Measurements from ENCODE around the gene OR56A5. TPM values are rescaled to one million over a fixed set of nuclear protein-coding genes. Genes with fewer than 3 reads are reported as not detected.

The OR56A5 gene
- total RNA-seq, 1 donor from 2014 or later: not detected

DNA sequence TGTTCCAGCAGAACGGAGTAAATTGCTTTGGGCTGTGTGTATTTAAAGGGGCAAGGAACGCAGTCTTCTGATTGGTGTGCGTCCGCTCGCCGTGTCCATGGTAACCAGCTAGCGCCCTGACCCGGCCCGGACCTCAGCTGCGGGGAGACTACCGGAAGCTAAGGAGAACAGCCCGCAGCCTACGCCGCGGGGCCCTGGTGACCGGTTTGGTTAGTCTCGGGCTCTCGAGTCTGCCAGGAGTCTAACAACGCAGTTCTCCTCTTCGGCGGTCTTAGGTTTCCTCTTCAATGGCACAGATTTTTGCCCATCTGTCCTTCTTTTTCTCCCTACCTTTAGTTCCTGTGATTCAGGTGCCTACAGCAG, 29.7 kb downstream of the OR56A5 start:
- DNase-seq (ENCODE audit: low spot score) (no peak), ATAC-seq (no peak)
- intact Hi-C loops (cut with DNase I): no loop called here

DNA sequence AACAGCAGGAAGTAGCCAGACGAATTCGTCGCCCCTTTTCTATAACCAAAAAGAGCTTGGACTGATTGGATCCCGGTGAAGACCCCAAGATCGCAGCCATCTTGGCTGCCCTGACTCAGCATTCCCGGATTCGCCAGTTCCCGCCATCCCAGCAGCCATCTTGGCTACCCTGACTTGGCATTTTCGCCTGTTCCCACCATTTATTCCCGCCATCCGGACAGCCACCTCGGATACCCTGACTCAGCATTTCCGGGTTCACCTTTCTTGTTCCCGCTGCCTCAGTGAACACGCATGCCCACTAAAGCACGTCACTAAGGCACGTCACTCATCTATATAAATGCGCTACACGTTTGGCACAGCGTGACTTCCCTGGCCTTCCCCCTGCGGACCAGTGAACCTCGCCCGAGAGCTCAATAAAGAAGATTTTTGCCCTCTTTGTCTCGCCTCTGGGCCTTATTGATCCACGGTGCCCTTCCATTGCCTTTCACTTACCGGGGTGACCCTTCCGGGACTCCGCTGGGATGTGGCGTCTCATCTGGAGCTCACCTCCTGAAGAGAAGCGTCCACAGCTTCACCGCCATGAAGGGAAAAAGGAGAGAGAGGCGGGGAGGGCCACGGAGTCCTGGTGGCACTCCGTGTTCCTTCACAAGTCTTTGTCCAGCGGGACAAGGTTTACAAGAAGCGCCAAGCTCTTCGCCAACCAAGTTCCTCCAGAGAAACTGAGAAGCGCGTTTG, 30.3 kb downstream of the OR56A5 start:
- ATAC-seq (no peak), DNase-seq (ENCODE audit: low spot score) (no peak)
- intact Hi-C loops (cut with DNase I): no loop called here

DNA sequence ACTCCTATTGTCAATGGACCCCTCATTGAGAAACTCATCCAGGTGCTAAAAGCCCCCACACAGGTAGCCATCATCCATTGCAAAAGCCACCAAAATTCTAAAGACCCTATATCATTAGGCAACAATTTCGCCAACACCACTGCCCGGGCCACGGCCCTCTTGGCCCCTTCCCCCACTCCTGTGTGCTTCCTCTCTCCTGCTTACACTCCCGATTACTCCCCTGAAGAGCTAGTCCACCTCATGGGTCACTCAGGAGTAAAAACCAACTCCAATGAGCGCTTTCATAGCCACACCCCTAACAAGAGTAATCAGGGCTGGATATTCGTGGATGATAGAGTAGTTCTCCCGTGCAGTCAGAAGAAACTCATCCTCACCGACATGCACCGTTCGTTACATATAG, 35.2 kb downstream of the OR56A5 start:
- ATAC-seq (no peak), DNase-seq (ENCODE audit: low spot score) (no peak)
- intact Hi-C loops (cut with DNase I): no loop called here

DNA sequence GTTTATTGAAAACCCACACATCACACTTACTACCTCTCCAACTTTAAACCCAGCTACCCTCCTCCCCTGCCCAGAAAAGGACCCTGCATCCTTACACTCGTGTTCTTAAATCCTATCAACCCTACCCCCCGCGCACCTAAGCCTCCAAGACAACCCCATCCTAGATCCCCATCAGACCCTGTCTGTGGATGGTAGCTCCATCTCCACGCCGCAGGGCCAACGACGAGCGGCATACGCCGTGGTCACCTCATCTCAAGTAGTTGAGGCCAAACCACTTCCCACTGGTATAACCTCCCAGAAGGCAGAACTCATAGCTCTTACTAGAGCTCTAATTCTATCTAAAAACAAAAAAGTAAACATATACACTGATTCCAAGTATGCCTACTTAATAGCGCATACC, 35.6 kb downstream of the OR56A5 start:
- DNase-seq (ENCODE audit: low spot score) (no peak), ATAC-seq (no peak)
- intact Hi-C loops (cut with DNase I): no loop called here

DNA sequence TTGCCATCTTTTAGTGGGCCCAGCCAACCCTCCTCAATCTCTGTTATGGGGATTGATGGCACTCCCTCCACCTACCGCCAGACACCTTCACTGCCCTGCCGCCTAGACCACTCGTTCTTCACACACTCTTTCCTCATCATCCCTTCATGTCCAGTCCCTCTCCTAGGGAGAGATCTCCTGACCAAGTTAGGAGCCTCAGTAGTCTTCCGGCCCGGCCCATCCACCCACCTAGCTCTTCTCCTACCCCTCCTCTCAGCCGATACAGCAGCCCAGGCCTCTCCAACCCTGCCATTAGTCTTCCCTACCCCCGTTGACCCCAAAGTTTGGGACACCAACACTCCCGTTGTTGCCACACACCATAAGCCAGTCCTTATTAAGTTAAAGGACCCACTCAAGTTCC, 37.2 kb downstream of the OR56A5 start:
- intact Hi-C loops (cut with DNase I): no loop called here
- no peak for ATAC-seq
- no peak for DNase-seq (ENCODE audit: low spot score)

DNA sequence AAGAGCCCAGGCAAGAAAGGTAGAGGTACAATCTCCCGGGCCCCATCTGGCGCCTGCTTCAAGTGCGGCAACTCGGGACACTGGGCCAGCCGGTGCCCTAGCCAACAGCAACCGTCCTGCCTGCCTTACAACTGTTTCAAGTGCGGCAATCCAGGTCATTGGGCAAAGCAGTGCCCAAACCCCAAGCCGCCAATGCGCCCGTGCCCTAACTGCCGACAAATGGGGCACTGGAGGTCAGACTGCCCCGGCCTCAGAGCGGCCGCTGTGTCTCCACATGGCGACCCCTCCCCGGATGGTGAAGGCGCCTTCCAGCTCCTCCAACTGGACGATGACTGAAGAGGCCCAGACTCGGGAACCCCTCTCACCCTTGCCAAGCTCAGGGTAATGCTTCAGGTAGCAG, 37.7 kb downstream of the OR56A5 start:
- intact Hi-C loops (cut with DNase I): no loop called here
- no peak for DNase-seq (ENCODE audit: low spot score)
- ATAC-seq: no peak

DNA sequence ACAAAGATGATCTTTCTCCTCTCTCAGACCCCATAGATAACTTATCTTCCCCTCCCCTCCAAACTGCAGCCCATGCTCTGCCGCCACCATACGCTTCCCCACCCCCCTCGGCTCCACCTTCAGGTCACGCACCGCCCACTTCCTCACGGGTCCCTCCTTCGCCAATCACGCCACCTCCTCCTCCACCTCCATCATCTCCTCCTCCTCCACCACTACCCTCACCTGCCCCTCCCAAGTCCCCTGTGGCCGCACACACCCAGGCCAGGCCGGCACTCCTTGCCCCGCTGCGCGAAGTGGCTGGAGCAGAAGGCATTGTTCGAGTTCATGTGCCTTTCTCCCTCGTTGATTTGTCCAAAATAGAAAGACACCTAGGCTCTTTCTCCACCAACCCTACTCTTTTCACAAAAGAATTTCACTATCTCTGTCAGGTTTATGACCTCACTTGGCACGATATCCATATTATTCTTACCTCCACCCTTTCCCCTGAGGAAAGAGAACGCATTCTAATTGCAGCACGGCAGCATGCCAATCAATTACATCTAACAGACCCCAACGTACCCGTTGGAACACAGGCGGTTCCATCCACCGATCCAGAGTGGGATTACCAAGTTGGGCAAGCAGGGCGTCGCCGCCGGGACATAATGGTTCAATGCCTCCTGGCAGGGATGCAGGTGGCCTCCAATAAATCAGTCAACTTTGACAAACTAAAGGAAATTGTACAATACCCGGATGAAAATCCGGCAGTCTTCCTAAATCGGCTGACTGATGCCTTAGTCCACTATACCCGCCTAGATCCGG, 38.5 kb downstream of the OR56A5 start:
- no peak for DNase-seq (ENCODE audit: low spot score)
- intact Hi-C loops (cut with DNase I): no loop called here
- ATAC-seq: no peak

DNA sequence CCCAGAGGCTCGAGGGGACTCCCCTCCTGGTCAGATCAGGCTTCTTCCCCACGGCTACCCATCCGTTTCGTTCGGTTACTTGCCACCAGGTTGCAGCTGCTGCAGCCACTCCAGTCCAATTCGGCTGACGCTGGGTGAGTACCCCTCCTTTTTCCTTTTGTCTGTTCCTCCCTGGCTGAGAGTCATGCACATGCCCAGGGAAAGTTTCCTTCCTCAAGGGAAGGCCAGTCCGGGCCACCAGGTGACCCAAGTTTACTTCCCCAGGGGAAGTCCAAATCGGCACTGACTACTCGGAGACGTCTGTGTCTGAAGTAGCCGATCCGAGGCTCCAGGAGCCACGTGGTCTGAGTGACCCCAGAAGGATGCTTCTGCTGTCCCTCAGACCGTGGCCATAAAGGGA, 39.5 kb downstream of the OR56A5 start:
- intact Hi-C loops (cut with DNase I): no loop called here
- ATAC-seq (no peak), DNase-seq (ENCODE audit: low spot score) (no peak)

DNA sequence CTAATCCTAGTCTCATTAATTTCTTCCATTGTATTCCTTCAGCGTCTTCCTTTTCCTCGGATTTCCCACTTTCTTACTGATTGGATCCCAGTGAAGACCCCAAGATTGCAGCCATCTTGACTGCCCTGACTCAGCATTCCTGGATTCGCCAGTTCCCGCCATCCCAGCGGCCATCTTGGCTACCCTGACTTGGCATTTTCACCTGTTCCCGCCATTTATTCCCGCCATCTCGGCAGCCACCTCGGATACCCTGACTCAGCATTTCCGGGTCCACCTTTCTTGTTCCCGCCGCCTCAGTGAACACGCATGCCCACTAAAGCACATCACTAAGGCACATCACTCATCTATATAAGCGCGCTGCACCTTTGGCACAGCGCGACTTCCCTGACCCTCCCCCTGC, 40.0 kb downstream of the OR56A5 start:
- no peak for DNase-seq (ENCODE audit: low spot score)
- intact Hi-C loops (cut with DNase I): no loop called here

DNA sequence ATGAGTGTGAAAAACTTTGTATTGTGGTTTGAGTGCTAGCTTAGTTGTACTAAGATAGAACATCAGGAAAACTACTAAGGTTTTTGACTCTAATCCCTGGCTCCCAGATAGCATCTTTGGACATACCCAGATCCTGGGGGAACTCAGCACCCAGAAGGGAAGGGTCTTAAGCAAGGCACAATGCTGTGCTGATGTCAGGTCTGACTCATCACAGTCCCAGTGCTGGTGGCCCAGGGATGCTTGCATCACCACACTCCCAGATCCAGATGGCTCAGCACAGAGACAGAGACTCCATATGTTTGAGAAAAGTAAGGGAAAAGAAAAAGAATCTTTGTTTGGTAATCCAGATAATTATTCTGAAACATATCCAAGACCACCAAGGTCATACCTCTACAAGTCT, 44.5 kb downstream of the OR56A5 start:
- intact Hi-C loops (cut with DNase I): no loop called here
- DNase-seq (ENCODE audit: low spot score) (no peak), ATAC-seq (no peak)

More for the DNA sequence above, 40.0 kb downstream of the OR56A5 start:
- no peak for ATAC-seq

DNA sequence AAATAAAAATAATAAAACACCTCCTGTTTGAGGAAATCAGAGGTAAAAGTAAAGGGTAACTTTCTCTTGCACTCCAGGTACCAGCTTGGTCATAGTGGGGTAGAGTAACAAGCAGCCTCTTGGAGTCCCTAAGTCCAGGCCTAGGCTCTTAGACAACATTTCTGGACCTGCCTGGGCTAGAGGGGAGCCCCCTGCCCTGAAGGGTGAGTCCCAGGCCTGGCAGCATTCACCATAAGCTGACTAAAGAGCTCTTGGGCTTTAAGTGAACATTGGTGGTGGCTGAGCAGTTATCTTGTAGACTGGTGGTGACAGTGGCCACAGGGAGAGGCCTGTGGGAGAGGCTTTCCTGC, 44.9 kb downstream of the OR56A5 start:
- intact Hi-C loops (cut with DNase I): no loop called here
- ATAC-seq: no peak
- DNase-seq (ENCODE audit: low spot score): no peak

DNA sequence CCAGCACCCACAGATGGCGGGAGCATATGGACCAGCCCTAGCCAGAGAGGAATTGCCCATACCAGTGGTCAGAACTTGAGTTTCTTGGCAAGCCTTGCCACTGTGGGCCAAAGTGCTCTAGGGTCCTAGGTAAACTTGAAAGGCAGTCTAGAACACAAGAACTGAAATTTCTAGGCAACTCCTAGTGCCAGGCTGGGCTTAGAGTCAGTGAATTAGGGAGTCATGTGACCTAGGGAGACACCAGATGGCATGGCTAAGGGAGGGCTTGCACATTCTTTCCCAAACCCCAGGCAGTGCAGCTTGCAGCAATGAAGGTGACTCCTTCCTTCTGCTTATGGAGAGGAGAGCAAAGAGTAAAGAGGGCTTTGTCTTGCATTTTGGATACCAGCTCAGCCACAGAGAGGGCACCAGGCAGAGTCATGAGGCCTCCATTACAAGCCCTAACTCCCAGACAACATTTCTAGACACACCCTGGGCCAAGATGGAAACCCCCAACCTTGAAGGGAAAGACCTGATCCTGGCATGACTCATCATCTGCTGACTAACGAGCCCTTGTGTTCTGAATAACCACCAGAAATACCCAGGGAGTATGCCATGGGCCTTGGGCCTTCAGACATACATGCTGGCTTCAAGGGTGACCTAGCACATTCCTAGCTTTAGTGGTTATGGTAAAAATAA, 45.4 kb downstream of the OR56A5 start:
- ATAC-seq (no peak), DNase-seq (ENCODE audit: low spot score) (no peak)
- intact Hi-C loops (cut with DNase I): no loop called here

Other genes with a start within 250 kb of the OR56A5 start
- gene OR56B1, start 232.0 kb downstream of the OR56A5 start, total RNA-seq: 0.40 TPM
- 0.85 TPM for gene OR52N4, start 214.3 kb downstream of the OR56A5 start, total RNA-seq
- gene OR52N5, start 185.1 kb downstream of the OR56A5 start, total RNA-seq: not detected
- 0.13 TPM for gene OR52N1, start 177.2 kb downstream of the OR56A5 start, total RNA-seq
- gene OR52N2, start 159.6 kb downstream of the OR56A5 start, total RNA-seq: not detected
- gene OR52E6, start 126.6 kb downstream of the OR56A5 start, total RNA-seq: not detected
- not detected for gene OR52E8, start 110.8 kb downstream of the OR56A5 start, total RNA-seq
- gene OR52E4, start 87.9 kb downstream of the OR56A5 start, total RNA-seq: not detected
- gene OR52E5, start 75.3 kb downstream of the OR56A5 start, total RNA-seq: not detected
- not detected for gene OR56A3, start 26.2 kb downstream of the OR56A5 start, total RNA-seq
- not detected for gene OR52L1, start 18.5 kb upstream of the OR56A5 start, total RNA-seq
- 0.09 TPM for gene OR56A4, start 38.5 kb upstream of the OR56A5 start, total RNA-seq
- gene OR56A1, start 62.3 kb upstream of the OR56A5 start, total RNA-seq: 0.13 TPM
- not detected for gene OR56B4, start 139.2 kb upstream of the OR56A5 start, total RNA-seq
- gene OR52B2, start 201.8 kb upstream of the OR56A5 start, total RNA-seq: not detected
- not detected for gene OR52W1, start 230.7 kb upstream of the OR56A5 start, total RNA-seq
- not detected for gene C11orf42, start 237.1 kb upstream of the OR56A5 start, total RNA-seq